HG03469 (cell line): ENCODE data around the gene ARHGAP26.

ENCODE experiments used
- ATAC-seq: cut with Tn5 transposase; IDR thresholded peaks from one replicate; pipeline ENCODE4 v1.9.1; 2021; ENCODE audit warnings: mild to moderate bottlenecking, moderate library complexity, moderate number of reproducible peaks; ENCODE audit not compliant: unreplicated experiment

Gene ARHGAP26

GRCh38 chr5:143002459-143003327 lies 232.5 kb downstream of the ARHGAP26 start:
- peak; percentile 76 for ATAC-seq

DNA sequence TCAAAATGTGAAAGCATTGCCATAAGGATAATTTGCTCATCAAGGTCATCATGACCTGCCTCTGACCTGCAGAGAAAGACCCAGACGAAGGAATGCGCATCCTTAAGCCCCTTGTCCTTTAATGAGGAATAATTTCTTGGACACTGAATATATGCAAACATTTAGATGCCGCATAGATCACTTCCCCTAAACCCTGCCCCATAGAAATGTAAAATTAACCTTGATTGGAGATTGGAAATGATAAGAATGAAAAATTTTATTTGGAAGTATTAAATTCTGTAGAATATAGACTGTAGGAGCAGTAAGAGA lies 233.1 kb downstream of the ARHGAP26 start:
- no peak for ATAC-seq

- peak; percentile 22 for ATAC-seq
Observed at GRCh38 chr5:143004361-143005145, 234.4 kb downstream of the ARHGAP26 start.

DNA sequence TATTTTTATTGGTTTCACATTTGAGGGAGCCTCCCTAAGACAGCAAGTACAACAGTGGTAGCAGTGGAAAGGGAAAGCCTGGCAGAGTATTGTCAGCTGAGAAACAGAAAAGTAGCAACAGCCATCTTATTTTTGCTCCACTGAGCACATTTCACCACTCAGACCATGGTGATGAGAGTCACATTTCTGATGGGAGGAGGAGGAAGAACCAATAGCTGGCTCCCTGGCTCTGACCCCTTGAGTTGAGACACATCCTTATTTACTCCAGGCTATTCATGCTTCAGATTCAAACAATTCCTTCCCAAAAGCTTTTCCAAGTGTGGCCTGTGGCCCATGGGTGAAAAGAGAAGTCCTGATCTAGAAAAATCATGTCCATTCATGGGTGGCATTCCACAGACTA lies 236.3 kb downstream of the ARHGAP26 start:
- ATAC-seq = no peak

GRCh38 chr5:143008032-143008431 lies 237.9 kb downstream of the ARHGAP26 start:
- ATAC-seq = no peak

- peak; percentile 53 for ATAC-seq
Observed at GRCh38 chr5:143008809-143009521, 238.8 kb downstream of the ARHGAP26 start.

DNA sequence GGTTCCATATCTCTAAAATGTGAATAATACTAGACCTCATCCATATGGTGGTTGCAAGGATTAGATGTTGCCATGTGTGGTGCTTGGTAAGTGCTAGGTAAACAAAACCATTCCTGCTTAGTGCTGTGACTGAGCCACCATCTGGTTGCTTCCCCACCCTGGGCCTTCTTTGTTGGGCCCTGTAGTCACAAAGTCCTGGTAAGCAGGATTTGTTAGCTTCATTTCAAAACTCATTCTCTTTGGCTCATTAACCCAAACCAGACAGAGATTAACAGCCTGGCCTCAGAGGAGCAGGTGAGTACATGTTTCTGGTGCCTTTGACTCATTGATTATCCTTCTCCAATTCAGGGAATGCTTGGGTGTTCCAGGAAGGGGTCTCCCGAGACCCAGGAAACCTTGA lies 240.2 kb downstream of the ARHGAP26 start:
- ATAC-seq = no peak

GRCh38 chr5:143011585-143011984 lies 241.4 kb downstream of the ARHGAP26 start:
- ATAC-seq = no peak

GRCh38 chr5:143013176-143013891 lies 243.2 kb downstream of the ARHGAP26 start:
- ATAC-seq = no peak

- no peak for ATAC-seq
Observed at GRCh38 chr5:143014017-143014651, 244.0 kb downstream of the ARHGAP26 start.

GRCh38 chr5:143016777-143017516 lies 246.8 kb downstream of the ARHGAP26 start:
- ATAC-seq = no peak

GRCh38 chr5:143017541-143017940 lies 247.4 kb downstream of the ARHGAP26 start:
- no peak for ATAC-seq

- no peak for ATAC-seq
Observed at GRCh38 chr5:143017992-143018391, 247.8 kb downstream of the ARHGAP26 start.

GRCh38 chr5:143019157-143019556 lies 249.0 kb downstream of the ARHGAP26 start:
- no peak for ATAC-seq

DNA sequence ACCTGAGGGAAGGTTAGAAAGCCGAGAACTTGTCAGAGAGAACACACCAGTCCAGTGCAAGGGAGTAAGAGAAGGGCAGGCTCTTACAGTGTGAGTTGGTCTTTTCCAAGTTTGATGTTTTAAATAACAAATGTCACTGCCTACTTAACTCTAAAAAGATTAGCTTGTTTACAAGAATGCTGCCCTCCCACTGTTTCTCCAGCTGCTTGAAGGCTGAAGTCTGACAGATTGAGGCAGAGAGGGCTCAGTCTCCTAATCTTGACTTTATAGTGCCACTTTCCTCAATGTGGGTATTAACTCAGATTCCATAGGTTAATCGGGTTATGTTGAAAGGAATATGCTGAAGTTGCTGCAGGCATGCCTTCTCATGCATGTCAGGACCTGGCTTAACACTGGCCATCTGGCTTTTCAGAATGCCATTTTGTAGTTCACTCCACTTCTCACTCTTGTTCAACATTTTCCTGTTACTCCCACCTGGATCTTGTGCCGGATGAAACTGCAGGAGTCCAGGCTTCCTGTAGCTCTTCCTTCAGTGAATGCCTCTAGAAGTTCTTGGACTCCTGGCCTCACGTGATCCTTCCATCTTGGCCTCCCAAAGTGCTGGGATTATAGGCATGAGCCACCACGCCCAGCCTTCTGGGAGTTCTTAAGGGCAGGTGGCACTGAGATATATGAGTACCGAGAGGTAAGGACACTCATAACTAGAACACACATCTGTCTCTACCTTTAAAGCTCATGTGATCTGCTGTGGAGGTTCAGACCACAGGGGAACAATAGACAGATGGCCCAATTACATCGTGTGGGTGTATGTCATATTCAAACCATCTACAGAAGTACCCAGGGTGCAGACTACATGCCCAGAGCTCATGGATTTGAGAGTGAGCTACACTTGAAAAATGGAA lies 249.7 kb downstream of the ARHGAP26 start:
- ATAC-seq = peak; percentile 84

GRCh38 chr5:143021595-143021994 lies 251.4 kb downstream of the ARHGAP26 start:
- ATAC-seq = no peak

DNA sequence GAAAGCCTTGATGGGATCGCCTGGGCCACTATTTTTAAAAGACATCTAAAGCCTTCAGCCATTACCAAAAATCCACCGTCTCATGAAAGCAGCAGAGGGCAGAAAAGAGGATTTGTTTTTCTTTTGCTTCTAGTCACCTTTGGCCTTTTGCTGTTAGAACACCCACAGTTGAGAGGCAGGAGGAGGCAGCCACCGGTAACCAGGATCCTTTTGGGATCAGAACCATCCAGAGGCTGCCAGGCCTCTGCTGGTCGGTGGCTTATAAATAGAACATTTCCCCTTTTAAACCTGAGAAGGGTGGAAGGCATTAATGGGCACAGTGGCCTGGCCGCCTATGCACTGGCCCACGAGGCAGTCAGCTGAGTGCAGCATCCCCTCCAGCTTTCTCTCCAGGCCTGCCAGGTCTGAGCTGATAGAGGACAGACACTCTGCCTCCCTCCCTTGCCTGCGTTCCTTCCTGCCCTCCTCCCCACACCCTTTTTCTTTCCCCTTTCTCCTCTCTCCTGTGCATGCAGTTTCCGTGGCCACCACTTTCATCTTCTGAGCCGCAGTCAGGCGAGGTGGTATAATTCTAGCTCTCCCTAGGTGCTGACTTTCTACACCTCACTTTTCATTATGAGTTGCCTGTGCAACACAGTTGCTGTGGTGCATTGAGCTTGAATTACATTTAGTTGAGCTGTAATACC lies 253.4 kb downstream of the ARHGAP26 start:
- peak; percentile 44 for ATAC-seq
